ENCODE results near the gene DRAXIN. TPM values are rescaled to one million over a fixed set of nuclear protein-coding genes. Genes with fewer than 3 reads are reported as not detected.

Gene DRAXIN
- polyA plus RNA-seq, 1 donor (not counting 4 experiments of a cell fraction or from before 2014, with no cell fraction given) = not detected

DNA sequence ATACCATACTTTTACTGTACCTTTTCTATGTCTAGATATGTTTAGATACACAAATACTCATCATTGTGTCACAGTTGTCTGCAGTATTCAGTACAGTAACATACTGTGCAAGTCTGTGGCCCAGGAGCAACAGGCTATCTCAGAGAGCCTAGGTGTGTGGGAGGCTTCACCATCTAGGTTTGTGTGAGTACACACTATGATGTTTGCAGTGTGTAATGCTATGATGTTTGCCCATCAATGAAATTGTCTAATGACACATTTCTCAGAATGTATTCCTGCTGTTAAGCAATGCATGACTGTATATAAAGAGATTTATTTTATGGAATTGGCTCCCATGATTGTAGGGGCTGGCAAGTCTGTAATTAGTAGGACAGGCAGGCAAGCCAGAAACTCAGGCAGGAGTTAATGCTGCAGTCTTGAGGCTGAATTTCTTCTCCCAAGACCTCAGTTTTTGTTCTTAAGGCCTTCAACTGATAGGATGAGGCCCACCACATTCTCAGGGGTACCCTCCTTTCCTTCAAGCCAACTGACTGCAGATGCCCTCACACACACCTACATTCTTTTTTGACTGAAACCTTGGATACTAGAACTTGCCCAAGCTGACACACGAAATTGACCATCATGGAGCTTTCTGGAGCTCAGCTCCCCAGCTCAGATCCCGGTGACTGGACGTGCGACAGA, 36.8 kb downstream of the DRAXIN start:
- DNase-seq (ENCODE audit: low read depth, low spot score) (no peak), FAIRE-seq (no peak)
- H3K27ac ChIP-seq (ENCODE audit: control insufficient read depth, insufficient read depth, low read length) = no peak overlapping the region
- H3K4me1 ChIP-seq (ENCODE audit: control insufficient read depth, extremely low read depth, insufficient read depth, low read length) = peaks cover 19% of the 10 kb centered on the region
- H2AFZ ChIP-seq (ENCODE audit: control insufficient read depth, low read length) = no peak overlapping the region
- H3K27me3 ChIP-seq (ENCODE audit: control insufficient read depth, extremely low read depth, insufficient read depth, low read length) = peaks cover under 1% of the 10 kb centered on the region
- no peaks in the 10 kb centered on the region for H3K36me3 ChIP-seq (ENCODE audit: control insufficient read depth in 2 of 2, extremely low read depth in 1 of 2, insufficient read depth in 2 of 2, low read length in 2 of 2)
- dilution Hi-C loops (cut with MboI; ENCODE audit: extremely low pct_ligation_motif_present, low sequenced_read_pairs) = no loop called here
- no peak overlapping the region for H3K4me3 ChIP-seq (ENCODE audit: control insufficient read depth in 2 of 3, extremely low read depth in 1 of 3, insufficient read depth in 2 of 3, low read depth in 1 of 3, low read length in 3 of 3)
- no peaks in the 10 kb centered on the region for H3K9me1 ChIP-seq (ENCODE audit: control insufficient read depth, extremely low read depth, insufficient read depth, low read length)
- H3K4me2 ChIP-seq (ENCODE audit: control insufficient read depth, extremely low read depth, insufficient read depth, low read depth, low read length) = no peak overlapping the region
- no peaks in the 10 kb centered on the region for H3K79me2 ChIP-seq (ENCODE audit: control insufficient read depth, insufficient read depth, low read length)
- no peak for TF ChIP-seq EZH2 (IDR thresholded peaks at IDR 0.05; ENCODE audit: low read length)
- TF ChIP-seq CTCF (optimal IDR thresholded peaks at IDR 0.05 in 1 of 3, IDR thresholded peaks at IDR 0.05 in 1 of 3, conservative IDR thresholded peaks at IDR 0.05 in 1 of 3; ENCODE audit: extremely low read depth in 1 of 3, insufficient read depth in 2 of 3, low read length in 3 of 3) = no peak
- no peaks in the 10 kb centered on the region for H3K9me3 ChIP-seq (ENCODE audit: control insufficient read depth, low read depth, low read length)
- H3K9ac ChIP-seq (ENCODE audit: control insufficient read depth, extremely low read depth, insufficient read depth, low read length) = no peak overlapping the region
- no peaks in the 10 kb centered on the region for H4K20me1 ChIP-seq (ENCODE audit: control insufficient read depth, extremely low read depth, insufficient read depth, low read length)

- Histone ChIP-seq H3K79me2 (ENCODE audit: control insufficient read depth, insufficient read depth, low read length) (no peaks in the 10 kb centered on the region), H3K36me3 (ENCODE audit: control insufficient read depth in 2 of 2, extremely low read depth in 1 of 2, insufficient read depth in 2 of 2, low read length in 2 of 2) (no peaks in the 10 kb centered on the region), H3K4me1 (ENCODE audit: control insufficient read depth, extremely low read depth, insufficient read depth, low read length) (peaks cover 19% of the 10 kb centered on the region), H3K4me2 (ENCODE audit: control insufficient read depth, extremely low read depth, insufficient read depth, low read depth, low read length) (no peak overlapping the region), H3K9me1 (ENCODE audit: control insufficient read depth, extremely low read depth, insufficient read depth, low read length) (no peaks in the 10 kb centered on the region), H3K4me3 (ENCODE audit: control insufficient read depth in 2 of 3, extremely low read depth in 1 of 3, insufficient read depth in 2 of 3, low read depth in 1 of 3, low read length in 3 of 3) (no peak overlapping the region), H4K20me1 (ENCODE audit: control insufficient read depth, extremely low read depth, insufficient read depth, low read length) (no peaks in the 10 kb centered on the region), H3K27ac (ENCODE audit: control insufficient read depth, insufficient read depth, low read length) (no peak overlapping the region), H3K9me3 (ENCODE audit: control insufficient read depth, low read depth, low read length) (no peaks in the 10 kb centered on the region), H3K27me3 (ENCODE audit: control insufficient read depth, extremely low read depth, insufficient read depth, low read length) (no peaks in the 10 kb centered on the region), H3K9ac (ENCODE audit: control insufficient read depth, extremely low read depth, insufficient read depth, low read length) (no peak overlapping the region), H2AFZ (ENCODE audit: control insufficient read depth, low read length) (no peak overlapping the region)
- FAIRE-seq = no peak
- DNase-seq (ENCODE audit: low read depth, low spot score) = no peak
- TF ChIP-seq EZH2 (IDR thresholded peaks at IDR 0.05; ENCODE audit: low read length) (no peak), CTCF (optimal IDR thresholded peaks at IDR 0.05 in 1 of 3, IDR thresholded peaks at IDR 0.05 in 1 of 3, conservative IDR thresholded peaks at IDR 0.05 in 1 of 3; ENCODE audit: extremely low read depth in 1 of 3, insufficient read depth in 2 of 3, low read length in 3 of 3) (no peak)
- dilution Hi-C loops (cut with MboI; ENCODE audit: extremely low pct_ligation_motif_present, low sequenced_read_pairs) = no loop called here
These were observed 37.6 kb downstream of the DRAXIN start for GRCh38 chr1:11729155-11729497.
